SJCRH30 (cell line): ENCODE data around the gene HTT-AS. TPM values are rescaled to one million over a fixed set of nuclear protein-coding genes. Genes with fewer than 3 reads are reported as not detected.
A peak's percentile ranks its signal among the peaks of the same experiment; 100 is the strongest.

Source experiments
- DNase-seq, 2 experiments: peaks; one replicate each; pipeline ENCODE4 v3.0.0-alpha.2; 2015 to 2020
- H3K27ac ChIP-seq: fragments of 250-450 bp; sonication (Bioruptor Pico); 2 replicates; pipeline ENCODE4 v1.5.1; 2020; ENCODE audit warnings: mild to moderate bottlenecking, moderate library complexity
- H3K27me3 ChIP-seq: fragments of 250-450 bp; sonication (Bioruptor Pico); 2 replicates; pipeline ENCODE4 v1.5.1; 2020; ENCODE audit warnings: mild to moderate bottlenecking, moderate library complexity
- H3K36me3 ChIP-seq: fragments of 250-450 bp; sonication (Bioruptor Pico); 2 replicates; pipeline ENCODE4 v1.5.1; 2020; ENCODE audit warnings: mild to moderate bottlenecking, moderate library complexity
- H3K4me1 ChIP-seq: fragments of 250-450 bp; sonication (Bioruptor Pico); 2 replicates; pipeline ENCODE4 v1.5.1; 2020; ENCODE audit warnings: mild to moderate bottlenecking, moderate library complexity
- H3K4me3 ChIP-seq: fragments of 250-450 bp; sonication (Bioruptor Pico); 2 replicates; pipeline ENCODE4 v1.5.1; 2020; ENCODE audit warnings: mild to moderate bottlenecking, moderate library complexity
- H3K9me3 ChIP-seq: fragments of 250-450 bp; sonication (Bioruptor Pico); replicated peaks from 2 replicates; pipeline ENCODE4 v1.5.1; 2020; ENCODE audit warnings: mild to moderate bottlenecking, moderate library complexity
- total RNA-seq: library from RNA; depleted of rRNA; stranded (reverse); fragments of >200 nt; shearing (Covaris generic); gene quantifications from 2 replicates; pipeline ENCODE4 v1.2.3, GENCODE V29; 2014; rRNA removed

Gene HTT-AS
- total RNA-seq, 1 experiment from 2014 or later = not detected

DNA sequence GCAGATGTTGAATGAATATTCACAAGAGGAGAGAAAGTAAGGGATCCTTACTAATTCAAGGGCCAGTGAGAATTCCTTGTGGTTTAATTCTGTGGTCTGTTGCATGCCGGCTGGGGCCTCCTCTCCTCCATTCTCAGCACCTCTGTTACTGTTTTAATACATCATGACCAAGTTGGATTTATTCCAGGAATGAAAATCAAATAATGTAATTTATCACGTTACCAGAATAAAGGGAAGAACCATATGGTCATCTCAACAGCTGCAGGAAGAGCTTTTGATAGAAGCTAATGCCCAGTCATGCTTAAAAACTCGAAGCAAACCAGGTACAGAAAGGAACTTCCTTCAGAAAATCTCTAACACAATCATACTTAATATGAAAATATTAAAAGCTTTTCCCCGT is 56.8 kb downstream of the HTT-AS start:
- Histone ChIP-seq H3K36me3 (no peaks in the 10 kb centered on the region), H3K27ac (no peak overlapping the region), H3K27me3 (no peaks in the 10 kb centered on the region; the same call in 1 of the 2 replicates), H3K4me3 (no peak overlapping the region), H3K9me3 (no peaks in the 10 kb centered on the region), H3K4me1 (peaks cover 11% of the 10 kb centered on the region)
- DNase-seq = peak in 1 of 2 experiments; percentile 23

DNA sequence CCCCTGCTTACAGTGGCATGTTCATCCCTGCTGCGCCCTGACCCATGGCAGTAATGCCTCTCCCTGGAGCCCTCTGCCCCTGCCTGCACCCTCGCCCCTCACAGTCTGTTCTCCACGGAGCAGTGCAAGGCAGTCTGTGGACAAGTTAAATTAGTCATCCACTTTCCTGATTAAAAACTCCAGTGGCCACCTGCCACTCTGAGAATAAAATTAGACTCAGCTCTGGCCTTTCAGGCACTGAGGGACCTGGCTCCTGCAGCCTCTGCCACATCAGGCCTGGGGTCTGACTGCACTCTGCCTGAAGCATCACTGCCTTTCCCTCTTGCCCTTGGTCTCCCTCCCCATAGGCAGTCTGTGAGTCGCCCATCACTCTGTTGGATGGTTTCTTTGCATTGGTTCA is 57.4 kb downstream of the HTT-AS start:
- no peak for DNase-seq

DNA sequence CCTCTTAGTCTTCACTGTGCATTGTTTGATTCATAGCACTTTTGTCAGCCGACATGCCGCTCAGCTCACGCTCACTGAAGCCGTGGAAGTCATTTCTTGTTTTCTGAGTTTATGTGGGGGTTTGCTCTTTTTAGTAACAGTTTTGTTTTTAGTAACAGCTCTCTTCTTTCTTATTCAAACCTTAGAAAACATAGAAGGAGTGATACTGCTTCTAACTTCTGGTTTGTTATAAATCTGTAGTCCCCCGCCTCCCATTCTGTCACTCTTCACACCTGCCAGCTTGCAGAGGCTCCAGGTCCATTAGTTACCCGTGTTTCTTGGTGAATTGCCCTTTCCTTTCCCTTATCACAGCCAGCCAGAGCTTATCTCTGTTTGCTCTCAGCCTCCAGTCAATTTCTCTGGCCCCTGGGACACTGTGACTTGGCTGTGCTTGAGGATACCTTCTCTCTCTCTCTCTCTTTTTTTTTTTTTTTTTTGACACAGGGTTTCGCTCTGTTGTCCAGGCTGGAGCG is 60.4 kb downstream of the HTT-AS start:
- peaks cover 11% of the 10 kb centered on the region for H3K4me1 ChIP-seq
- no peaks in the 10 kb centered on the region for H3K36me3 ChIP-seq
- H3K9me3 ChIP-seq = no peaks in the 10 kb centered on the region
- H3K27me3 ChIP-seq = no peaks in the 10 kb centered on the region
- no peak overlapping the region for H3K4me3 ChIP-seq
- no peak for DNase-seq
- H3K27ac ChIP-seq = no peak overlapping the region

More for the DNA sequence above, 57.4 kb downstream of the HTT-AS start:
- no peak overlapping the region for H3K4me3 ChIP-seq
- H3K9me3 ChIP-seq = no peaks in the 10 kb centered on the region
- H3K27me3 ChIP-seq = no peaks in the 10 kb centered on the region; the same call in 1 of the 2 replicates
- H3K27ac ChIP-seq = no peak overlapping the region
- peaks cover 11% of the 10 kb centered on the region for H3K4me1 ChIP-seq
- no peaks in the 10 kb centered on the region for H3K36me3 ChIP-seq

Other genes with a start within 250 kb of the HTT-AS start
- 131 and 139 TPM in 2 replicates for gene ADD1, start 230.7 kb downstream of the HTT-AS start, total RNA-seq
- 36.6 and 39.5 TPM in 2 replicates for gene NOP14, start 111.1 kb downstream of the HTT-AS start, total RNA-seq
- 3.8 and 5.9 TPM in 2 replicates for gene GRK4, start 111.0 kb downstream of the HTT-AS start, total RNA-seq
- 24.3 and 30.7 TPM in 2 replicates for gene HTT, start 143 bp upstream of the HTT-AS start, total RNA-seq
- gene MSANTD1, start 174.6 kb upstream of the HTT-AS start, total RNA-seq = 0.04 and 0.08 TPM in 2 replicates
- gene RGS12, start 218.5 kb upstream of the HTT-AS start, total RNA-seq = 26.3 and 34.0 TPM in 2 replicates